Measurements from ENCODE around the gene DNAI7. TPM values are rescaled to one million over a fixed set of nuclear protein-coding genes. Genes with fewer than 3 reads are reported as not detected.

Gene DNAI7
- total RNA-seq: under 0.01 TPM in 1 of 2 replicates, not detected in the other

- DNase-seq (ENCODE audit: low read depth in 2 of 2): peak; percentile 92 to 97
These were observed at the start of gene DNAI7, which contains the start of gene ETFRF1 for GRCh38 chr12:25195056-25195971. Gene DNAI7 (minus strand): TSS chr12:25195160. CDS start chr12:25195078, 82 bp downstream. Gene ETFRF1 (plus strand): TSS chr12:25195237. CDS start chr12:25203957, 8,720 bp downstream.

GRCh38 chr12:25243680-25243990, 48.7 kb upstream of the DNAI7 start:
- no peak for DNase-seq (ENCODE audit: low read depth in 2 of 2)

GRCh38 chr12:25242981-25243679, 48.2 kb upstream of the DNAI7 start:
- DNase-seq (ENCODE audit: low read depth in 2 of 2): peak; percentile 18 to 43

GRCh38 chr12:25241167-25242020, 46.4 kb upstream of the DNAI7 start:
- DNase-seq (ENCODE audit: low read depth in 2 of 2): peak; percentile 61 to 68

- no peak for DNase-seq (ENCODE audit: low read depth in 2 of 2)
These were observed 41.7 kb upstream of the DNAI7 start for GRCh38 chr12:25236626-25237025.

GRCh38 chr12:25236190-25236589, 41.2 kb upstream of the DNAI7 start:
- DNase-seq (ENCODE audit: low read depth in 2 of 2): no peak

- DNase-seq (ENCODE audit: low read depth in 2 of 2): no peak
These were observed 18.4 kb upstream of the DNAI7 start for GRCh38 chr12:25213338-25213737.

- no peak for DNase-seq (ENCODE audit: low read depth in 2 of 2)
These were observed 13.6 kb upstream of the DNAI7 start for GRCh38 chr12:25208554-25208953.

GRCh38 chr12:25207846-25208245, 12.9 kb upstream of the DNAI7 start:
- DNase-seq (ENCODE audit: low read depth in 2 of 2): no peak

GRCh38 chr12:25207411-25207810, 12.5 kb upstream of the DNAI7 start:
- no peak for DNase-seq (ENCODE audit: low read depth in 2 of 2)

GRCh38 chr12:25202137-25202536, 7.2 kb upstream of the DNAI7 start:
- no peak for DNase-seq (ENCODE audit: low read depth in 2 of 2)

GRCh38 chr12:25200703-25201102, 5.7 kb upstream of the DNAI7 start:
- peak in 1 of 2 donors; percentile 44 for DNase-seq (ENCODE audit: low read depth in 2 of 2)

- DNase-seq (ENCODE audit: low read depth in 2 of 2): no peak
These were observed 2.6 kb upstream of the DNAI7 start for GRCh38 chr12:25197608-25198007.

- DNase-seq (ENCODE audit: low read depth in 2 of 2): no peak
These were observed 271 bp downstream of the DNAI7 start for GRCh38 chr12:25194722-25195055.

GRCh38 chr12:25194214-25194613, 746 bp downstream of the DNAI7 start:
- DNase-seq (ENCODE audit: low read depth in 2 of 2): no peak

- DNase-seq (ENCODE audit: low read depth in 2 of 2): no peak
These were observed 4.2 kb downstream of the DNAI7 start for GRCh38 chr12:25190793-25191192.

- DNase-seq (ENCODE audit: low read depth in 2 of 2): no peak
These were observed 5.3 kb downstream of the DNAI7 start for GRCh38 chr12:25189656-25190055.

GRCh38 chr12:25187781-25188180, 7.2 kb downstream of the DNAI7 start:
- DNase-seq (ENCODE audit: low read depth in 2 of 2): no peak

GRCh38 chr12:25186788-25187402, 8.1 kb downstream of the DNAI7 start:
- DNase-seq (ENCODE audit: low read depth in 2 of 2): no peak

- DNase-seq (ENCODE audit: low read depth in 2 of 2): no peak
These were observed 8.7 kb downstream of the DNAI7 start for GRCh38 chr12:25186038-25186787.

- no peak for DNase-seq (ENCODE audit: low read depth in 2 of 2)
These were observed 10.8 kb downstream of the DNAI7 start for GRCh38 chr12:25184132-25184531.
